ENCODE data around the gene ATP1B4.
"Not testable (repeated sequence)": the region's sequence is repeated elsewhere in the genome, so short reads cannot be mapped to it uniquely, and the experiment has no call there.

The ATP1B4 gene

DNA sequence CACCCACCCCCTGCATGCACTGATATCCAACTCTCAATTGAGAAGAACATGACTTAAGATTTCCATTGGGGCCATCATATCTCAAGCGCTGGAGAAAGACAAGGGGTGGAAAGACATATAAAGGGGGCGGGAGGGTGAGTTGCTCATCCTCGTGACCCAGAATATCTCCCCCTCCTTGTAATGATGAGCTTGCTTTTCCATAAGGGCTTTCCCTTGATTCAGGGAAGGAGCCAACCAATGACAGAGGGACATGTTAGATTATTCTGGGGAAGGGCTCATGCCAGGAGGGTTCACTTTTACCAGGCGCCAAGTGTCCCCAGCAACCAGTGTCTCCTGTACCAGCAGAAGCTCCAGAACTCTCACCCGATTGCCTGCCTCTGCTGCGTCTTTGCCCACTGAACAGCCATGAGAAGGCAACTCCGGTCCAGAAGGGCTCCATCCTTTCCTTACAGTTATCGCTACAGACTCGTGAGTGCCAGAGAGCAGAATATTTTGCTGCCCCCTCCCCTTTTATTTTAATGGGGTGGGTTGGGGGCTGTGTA lies at the start of gene ATP1B4:
Gene ATP1B4, plus strand, starts transcription at position 326 of the 542 bp plus-strand sequence. Its CDS starts 80 bp downstream, at position 406.
- in situ Hi-C loops (cut with MboI; ENCODE audit: low sequenced_read_pairs): loop anchor here (25.0 kb wide), 1 partner anchor 300 kb away; no protein-coding TSS in a partner anchor

DNA sequence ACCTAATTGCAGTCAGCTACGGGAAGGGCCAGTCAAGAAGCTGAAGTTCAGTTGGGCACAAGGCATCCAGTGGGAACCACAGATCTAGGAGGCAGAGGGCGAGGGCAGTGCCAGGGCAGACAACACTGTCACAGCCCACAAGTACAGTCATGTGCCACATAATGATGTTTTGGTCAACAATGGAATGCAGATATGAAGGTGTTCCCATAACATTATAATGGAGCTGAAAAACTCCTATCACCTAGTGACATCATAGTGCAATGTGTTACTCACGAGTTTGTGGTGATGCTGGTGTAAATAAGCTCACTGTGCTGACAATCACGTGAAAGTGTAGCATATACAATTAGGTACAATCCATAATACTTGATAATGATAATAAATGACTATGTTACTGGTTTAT lies 46.1 kb upstream of the ATP1B4 start:
- in situ Hi-C loops (cut with MboI; ENCODE audit: low sequenced_read_pairs): no loop called here

DNA sequence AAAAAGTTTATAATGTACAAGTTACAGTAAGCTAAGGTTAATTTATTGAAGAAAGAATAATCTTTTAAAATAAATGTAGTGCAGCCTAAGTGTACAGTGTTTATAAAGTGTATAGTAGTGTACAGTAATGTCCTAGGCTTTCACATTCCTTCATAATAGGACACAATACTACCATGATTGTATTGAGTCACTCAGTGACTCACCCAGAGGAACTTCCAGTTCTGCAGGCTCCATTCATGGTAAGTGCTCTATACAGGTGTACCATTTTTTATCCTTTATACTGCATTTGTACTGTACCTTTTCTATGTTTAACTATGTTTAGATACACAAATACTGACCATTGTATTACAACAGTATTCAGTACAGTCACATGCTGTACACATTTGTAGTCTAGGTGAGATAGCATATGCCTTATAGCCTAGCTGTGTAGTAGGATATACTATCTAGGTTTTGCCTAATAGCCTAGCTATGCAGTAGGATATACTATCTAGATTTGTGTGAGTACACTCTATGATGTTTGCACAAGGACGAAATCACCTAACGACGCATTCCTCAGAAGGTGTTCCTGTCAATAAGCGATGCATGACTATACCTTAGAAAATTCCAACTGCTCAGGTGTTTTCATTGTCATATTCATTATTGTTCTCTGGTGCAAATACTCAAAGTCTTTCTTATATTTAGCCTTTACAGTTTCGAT lies 45.2 kb upstream of the ATP1B4 start:
- in situ Hi-C loops (cut with MboI; ENCODE audit: low sequenced_read_pairs): no loop called here

DNA sequence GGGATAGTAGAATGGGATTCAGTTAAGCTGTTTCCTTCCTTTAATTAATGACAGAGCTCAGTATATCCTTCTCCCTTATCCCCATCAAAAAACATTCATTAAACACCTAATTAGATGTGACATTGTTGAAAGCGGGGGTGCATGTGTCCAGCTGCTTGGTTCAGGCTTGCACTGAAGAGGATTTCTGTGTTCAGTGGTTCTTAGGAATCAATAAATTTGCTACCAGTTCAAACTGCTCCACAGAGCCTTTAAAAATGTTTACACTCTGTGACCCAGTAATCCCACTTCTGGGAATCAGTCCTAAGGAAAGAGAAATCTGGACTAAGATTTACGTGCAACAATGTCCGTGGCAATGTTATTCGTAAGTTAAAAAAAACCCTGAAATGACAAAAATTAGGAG lies 43.5 kb upstream of the ATP1B4 start:
- in situ Hi-C loops (cut with MboI; ENCODE audit: low sequenced_read_pairs): no loop called here

DNA sequence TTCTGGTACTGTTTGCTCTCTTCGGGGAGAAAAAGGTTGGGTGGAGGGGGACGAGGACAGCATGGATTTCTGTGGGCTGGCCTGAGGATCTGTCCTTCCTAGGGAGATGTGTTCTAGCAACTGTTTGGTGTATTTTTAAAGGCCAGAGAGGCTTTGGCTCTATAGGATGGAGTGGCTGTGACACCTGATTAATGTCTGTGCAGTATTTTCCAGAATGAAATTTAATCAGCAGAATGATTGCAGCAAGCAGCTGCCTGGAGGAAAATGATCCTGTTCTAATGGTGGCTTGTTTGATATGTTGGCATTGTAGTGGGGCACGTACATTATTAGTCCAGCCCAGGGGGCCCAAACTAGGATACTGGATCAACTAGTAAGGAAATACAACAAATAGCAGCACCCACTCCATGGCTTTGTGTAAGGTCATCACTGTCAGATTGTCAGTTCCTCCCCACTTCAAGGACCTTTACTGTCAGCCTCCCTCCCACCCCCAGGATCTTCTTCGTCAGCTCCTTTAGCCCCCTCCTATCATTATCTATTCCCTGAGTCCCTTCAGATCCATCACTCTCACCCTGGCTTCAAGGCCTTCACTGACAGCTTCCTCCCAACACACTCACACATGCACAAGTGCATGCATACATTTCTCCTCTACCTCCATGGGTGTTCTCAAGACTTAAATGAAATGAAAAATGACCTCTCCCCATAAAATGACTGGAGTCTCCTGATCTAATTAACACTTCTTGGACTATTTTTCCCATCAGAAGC lies 40.2 kb upstream of the ATP1B4 start:
- in situ Hi-C loops (cut with MboI; ENCODE audit: low sequenced_read_pairs): no loop called here

DNA sequence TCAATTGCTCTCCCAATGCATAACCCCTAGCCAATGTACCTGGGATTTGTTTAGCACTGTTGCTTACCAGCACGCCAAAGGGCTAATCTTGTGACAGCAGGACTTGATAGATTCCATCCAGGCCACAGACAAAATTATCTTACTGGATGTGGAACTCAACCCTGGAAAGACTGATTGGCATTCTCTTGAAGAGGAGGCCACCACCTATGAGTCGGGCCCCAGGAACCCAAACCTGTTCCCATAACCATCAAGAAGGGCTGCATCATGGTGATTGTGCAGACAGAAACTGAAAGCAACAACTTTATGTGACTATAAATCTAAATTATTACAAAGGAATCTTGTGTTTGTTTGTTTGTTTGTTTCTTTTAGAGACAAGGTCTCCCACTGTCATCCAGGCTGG lies 30.8 kb upstream of the ATP1B4 start:
- in situ Hi-C loops (cut with MboI; ENCODE audit: low sequenced_read_pairs): no loop called here

DNA sequence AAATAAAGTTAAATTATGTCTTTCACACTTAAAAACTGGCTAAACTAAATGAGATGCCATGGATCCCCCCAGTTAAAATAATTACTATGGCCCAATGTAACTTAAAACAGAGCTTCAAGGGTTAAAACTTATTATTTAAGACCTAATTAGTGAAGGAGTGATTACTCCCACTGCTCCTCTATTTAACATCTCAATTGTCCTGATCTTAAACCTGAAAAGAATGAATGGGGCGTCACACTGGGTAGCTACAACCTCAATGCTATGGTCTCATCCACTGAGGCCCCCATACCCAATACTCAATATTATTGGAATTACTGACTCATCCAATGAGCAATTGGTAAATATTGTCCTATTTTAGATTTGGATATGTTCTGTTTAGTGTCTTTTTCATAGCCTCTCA lies 29.5 kb upstream of the ATP1B4 start:
- in situ Hi-C loops (cut with MboI; ENCODE audit: low sequenced_read_pairs): no loop called here

DNA sequence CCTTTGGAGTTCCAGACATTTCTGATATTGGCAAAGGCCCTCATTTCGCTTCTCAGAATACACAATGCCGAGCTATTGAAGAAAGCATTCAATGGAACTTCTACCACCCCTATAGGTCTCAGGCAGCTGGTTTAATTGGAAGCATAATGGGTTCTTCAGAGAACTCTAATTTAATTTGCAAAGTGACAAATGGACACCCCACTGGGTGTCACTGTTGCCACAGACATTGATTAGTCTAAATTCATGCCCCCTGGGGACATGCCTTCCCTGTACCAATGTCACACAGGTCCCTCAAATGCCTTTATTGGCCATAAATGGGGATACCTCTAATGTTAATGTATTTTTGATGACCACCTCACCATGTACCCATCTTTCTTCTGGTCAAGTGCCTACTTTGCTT lies 27.7 kb upstream of the ATP1B4 start:
- in situ Hi-C loops (cut with MboI; ENCODE audit: low sequenced_read_pairs): no loop called here

DNA sequence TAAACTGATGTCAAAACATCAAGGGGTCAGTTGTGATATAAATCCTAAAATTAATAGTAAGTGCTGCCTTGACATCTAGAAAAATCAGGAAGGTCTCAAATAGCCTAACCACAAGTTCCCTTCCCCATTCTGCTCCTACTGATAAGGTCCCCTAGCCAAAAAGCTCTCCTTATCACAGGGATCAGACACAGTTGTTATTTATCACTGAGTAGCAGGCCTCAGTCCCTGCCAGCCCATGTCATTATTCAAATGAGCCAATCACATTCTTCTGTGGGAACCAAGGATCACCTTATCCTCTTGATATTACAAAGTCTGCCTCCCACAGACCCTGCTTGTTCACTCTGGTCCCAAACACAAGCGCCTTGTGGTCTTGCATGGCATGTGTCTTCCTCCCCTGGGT lies 27.3 kb upstream of the ATP1B4 start:
- in situ Hi-C loops (cut with MboI; ENCODE audit: low sequenced_read_pairs): no loop called here

DNA sequence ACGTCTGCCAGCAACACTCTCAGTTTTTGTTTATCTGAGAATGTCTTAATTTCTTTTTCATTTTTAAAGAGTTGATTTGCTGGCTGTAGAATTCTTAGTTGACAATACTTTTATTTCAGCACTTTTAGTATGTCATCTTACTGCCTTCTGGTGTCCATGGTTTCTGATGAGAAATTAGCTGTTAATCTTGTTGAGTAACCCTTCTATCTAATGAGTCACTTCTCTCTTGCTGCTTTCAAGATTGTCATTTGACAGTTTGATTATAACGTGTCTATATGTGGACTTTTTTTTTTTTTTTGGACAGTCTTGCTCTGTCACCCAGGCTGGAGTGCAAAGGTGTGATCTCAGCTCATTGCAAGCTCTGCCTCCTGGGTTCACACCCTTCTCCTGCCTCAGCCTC lies 26.6 kb upstream of the ATP1B4 start:
- in situ Hi-C loops (cut with MboI; ENCODE audit: low sequenced_read_pairs): no loop called here

DNA sequence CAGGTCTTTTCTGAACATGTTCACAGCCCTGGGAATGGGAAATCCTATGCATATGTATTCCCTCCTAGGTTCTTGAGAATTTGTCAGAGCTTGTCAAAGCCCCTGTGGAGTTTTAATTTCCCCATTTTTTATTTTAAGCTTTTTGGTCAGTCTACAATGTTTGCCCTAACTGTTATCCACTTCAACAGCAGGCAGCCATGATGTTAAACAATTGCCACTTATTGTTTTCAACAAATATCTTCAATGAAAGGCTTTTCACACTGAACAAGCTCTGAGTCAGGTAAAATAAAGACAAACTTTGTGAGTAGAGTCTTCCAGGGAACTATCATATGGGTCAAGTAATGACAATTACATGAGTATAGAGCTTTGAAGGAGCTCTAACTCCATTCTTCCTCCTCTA lies 25.0 kb upstream of the ATP1B4 start:
- in situ Hi-C loops (cut with MboI; ENCODE audit: low sequenced_read_pairs): no loop called here

DNA sequence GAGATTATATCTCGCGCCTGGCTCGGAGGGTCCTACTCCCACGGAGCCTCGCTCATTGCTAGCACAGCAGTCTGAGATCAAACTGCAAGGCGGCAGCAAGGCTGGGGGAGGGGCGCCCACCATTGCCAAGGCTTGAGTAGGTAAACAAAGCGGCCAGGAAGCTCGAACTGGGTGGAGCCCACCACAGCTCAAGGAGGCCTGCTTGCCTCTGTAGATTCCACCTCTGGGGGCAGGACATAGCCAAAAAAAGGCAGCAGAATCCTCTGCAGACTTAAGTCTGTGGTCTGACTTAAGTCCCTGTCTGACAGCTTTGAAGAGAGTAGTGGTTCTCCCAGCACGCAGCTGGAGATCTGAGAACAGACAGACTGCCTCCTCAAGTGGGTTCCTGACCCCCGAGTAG lies 17.3 kb upstream of the ATP1B4 start:
- in situ Hi-C loops (cut with MboI; ENCODE audit: low sequenced_read_pairs): not testable (repeated sequence)

DNA sequence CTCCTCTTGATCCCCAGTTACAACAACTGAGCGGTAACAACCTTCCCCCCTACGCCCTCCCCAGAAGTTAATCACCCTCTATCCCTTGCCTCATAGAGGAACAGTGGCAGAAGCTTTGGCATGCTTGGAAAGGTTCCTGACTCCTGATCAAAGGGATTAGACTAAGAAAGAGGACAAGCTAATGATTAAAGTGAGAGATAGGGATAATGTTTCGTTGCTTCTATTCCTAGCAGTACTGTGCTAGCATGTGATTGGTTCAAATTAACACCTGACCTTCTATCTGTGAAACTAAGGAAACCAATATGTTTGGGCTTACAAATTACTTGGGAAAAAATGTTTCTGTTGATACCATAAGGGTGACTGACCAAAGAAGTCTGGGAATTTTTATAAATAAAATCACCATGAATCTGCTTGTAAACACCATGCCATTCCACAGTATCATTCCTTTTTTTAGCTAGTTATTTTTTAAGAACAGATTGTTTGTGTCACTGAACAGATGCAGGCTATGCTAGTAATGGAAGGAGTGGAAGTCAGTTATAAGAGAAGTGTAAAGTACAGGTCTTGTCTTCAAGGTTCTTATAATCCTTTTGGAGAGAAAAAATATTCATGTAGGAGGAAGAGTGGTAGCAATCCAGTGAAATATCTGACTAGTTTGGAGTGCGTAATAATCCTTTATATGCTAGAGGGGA lies 11.3 kb upstream of the ATP1B4 start:
- in situ Hi-C loops (cut with MboI; ENCODE audit: low sequenced_read_pairs): loop anchor here (25.0 kb wide), 1 partner anchor 312 kb away; no protein-coding TSS in a partner anchor

DNA sequence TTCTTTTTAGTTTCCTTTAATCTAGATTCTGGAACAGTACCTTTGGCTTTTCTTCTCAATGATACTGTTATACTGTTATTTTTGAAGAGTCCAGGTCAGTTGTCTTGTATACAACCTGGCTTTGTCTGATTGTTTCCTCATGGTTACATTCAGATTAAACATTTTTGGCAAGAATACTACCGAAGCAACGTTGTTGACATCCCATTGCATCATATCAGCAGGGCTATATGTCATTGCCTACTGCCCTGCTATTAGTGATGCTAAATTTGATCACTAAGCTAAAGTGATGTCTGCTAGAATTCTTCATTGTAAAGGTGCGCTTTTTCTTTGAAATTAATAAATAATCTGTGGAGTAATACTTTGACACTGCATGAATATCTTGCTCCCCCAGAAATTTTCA lies 5.8 kb upstream of the ATP1B4 start:
- in situ Hi-C loops (cut with MboI; ENCODE audit: low sequenced_read_pairs): loop anchor here (25.0 kb wide), 1 partner anchor 306 kb away; no protein-coding TSS in a partner anchor

DNA sequence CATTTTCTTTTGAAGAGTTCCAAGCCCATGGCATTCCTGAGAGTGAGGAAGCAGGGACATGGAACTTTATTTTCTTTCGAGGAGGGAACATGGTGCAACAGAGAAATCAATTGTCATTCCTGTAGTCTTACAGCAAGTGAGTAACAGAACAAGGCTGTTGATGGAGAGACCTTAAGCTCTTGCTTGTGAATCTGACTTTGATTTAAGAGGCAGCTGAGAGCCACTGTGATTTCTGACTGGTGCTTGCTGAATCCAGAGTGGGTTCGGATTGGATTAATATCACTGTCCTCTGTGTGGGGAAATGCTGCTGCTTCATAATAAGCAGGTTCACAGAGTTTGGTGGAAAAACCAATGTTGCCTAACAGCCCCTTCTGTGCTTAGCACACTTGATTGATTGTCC lies 4.7 kb upstream of the ATP1B4 start:
- in situ Hi-C loops (cut with MboI; ENCODE audit: low sequenced_read_pairs): loop anchor here (25.0 kb wide), 1 partner anchor 305 kb away; no protein-coding TSS in a partner anchor

DNA sequence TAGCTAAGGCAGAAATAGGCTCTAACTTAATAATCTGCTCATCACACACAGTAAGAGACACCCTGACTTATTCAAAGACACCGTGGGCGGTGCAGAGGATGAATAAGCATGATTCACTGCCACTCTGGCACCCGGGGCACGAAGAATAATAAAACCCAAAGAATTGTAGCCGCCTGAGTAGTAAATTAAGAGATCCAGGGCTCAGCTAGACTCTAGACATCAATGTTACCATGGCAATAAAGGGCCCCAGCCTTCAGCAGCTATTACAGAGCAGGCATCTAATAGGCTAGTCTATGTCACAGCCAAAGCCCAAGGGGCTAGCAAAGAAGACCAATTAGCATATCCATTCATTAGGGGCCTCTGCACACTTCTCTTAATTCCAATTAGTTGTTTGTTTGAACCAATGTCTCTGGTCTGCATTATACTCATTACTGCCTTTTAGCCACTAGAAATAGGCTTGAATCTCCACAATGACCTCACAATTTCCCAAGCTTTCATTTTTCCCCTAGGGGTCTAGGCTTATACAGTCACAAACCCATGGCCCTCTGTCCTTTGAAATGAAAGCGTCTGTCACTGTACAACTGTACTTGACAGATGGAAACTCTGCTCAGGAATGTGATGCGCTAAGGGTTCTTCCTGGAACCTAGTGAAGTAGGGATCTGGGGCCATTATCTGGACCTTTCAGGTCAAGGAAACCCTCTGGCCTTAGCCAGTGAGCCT lies 3.0 kb upstream of the ATP1B4 start:
- in situ Hi-C loops (cut with MboI; ENCODE audit: low sequenced_read_pairs): loop anchor here (25.0 kb wide), 1 partner anchor 303 kb away; no protein-coding TSS in a partner anchor

DNA sequence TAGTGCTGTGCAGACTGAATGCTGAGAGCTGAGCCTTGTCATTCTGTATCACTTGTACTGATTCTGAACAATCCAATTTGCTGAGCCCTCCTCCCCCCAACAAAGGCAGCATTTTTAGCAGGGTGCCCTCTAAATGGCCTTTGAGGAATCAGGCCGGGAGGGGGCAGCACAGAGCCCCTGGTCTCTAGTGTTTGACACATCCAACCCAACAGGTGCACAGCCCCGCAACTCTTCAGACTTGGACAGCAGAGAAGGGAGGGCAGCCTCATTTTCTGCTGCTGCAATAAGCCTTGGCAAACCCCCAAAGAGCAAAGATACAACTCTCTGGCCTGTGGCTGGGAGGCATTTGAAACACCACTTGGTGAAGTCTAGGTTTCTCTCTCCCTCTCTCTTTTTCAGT lies 3.4 kb downstream of the ATP1B4 start:
- in situ Hi-C loops (cut with MboI; ENCODE audit: low sequenced_read_pairs): loop anchor here (25.0 kb wide), 1 partner anchor 297 kb away; no protein-coding TSS in a partner anchor

DNA sequence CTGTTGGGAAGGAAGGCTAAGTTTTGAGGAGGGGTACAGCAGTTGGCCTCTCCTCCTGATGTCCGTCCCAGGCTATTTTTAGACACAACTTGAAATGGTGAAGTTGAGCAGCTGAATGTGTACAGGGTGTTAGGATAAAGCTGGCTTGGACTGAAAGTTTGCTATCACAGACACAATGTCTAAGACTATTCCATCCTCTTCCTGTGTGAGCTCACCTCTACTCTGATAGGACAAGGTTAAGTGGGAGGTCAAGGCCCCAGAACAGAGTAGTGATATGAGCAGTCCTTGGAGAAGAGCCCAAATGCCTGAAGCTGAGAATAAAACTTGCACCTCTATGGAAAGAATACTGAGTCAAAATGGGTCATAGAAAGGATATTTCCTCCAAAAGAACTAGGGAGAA lies 4.1 kb downstream of the ATP1B4 start:
- in situ Hi-C loops (cut with MboI; ENCODE audit: low sequenced_read_pairs): loop anchor here (25.0 kb wide), 1 partner anchor 296 kb away; no protein-coding TSS in a partner anchor

DNA sequence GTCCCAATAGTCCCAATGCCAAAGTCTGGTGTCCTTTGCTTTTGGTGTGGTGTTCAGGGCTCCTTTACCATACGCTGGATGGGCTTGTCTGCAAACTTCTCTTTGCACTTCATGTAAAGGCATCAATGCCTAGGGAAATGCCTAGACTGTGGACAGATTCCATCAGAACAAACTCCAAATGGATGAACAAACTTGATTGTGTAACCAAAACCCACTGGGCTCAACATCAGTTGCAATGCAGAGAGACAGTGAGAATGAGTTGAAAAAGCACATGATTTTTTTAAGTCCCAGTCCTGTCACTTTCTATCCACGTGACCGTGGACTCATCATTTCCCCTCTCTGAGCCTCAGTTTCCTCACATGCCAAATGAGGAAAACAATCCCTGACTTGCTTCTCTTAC lies 4.9 kb downstream of the ATP1B4 start:
- in situ Hi-C loops (cut with MboI; ENCODE audit: low sequenced_read_pairs): loop anchor here (25.0 kb wide), 1 partner anchor 296 kb away; no protein-coding TSS in a partner anchor

DNA sequence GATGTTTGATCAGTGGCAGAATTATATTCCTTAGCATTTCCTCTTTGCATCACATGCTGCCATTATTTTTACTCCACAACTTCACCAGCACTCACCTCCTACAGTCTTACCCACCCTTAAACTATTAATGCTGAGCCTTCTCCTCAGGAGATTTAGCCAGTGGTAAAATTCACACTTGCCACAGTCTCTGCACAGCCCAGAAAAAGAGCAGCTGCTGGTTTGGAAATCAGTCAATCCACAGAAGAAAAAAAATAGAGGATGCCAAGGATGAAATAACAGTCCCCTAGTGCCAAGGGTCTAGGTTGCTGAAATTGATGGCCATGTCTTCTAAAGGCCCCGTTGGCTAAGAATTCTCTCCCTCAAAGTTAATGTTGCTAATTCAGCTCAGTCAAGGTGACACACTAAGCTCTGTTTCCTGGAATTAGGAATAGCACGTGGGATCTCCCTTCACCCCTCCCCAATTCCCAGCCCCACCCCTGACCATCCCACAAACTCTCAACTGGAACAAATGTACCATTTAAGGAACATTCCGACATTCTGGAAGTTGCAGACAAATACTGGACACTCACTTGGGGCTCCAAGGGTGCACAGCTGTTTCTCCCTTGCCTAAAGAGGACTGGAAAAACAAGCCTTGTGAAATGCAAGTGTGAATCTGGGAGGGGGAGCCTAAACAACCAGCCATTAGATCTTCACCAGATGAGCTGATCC lies 5.7 kb downstream of the ATP1B4 start:
- in situ Hi-C loops (cut with MboI; ENCODE audit: low sequenced_read_pairs): loop anchor here (25.0 kb wide), 1 partner anchor 295 kb away; no protein-coding TSS in a partner anchor

Data from HL-60/S4 (cell line).